HFFc6 (cell line): ENCODE data around the gene GAD2. TPM values are rescaled to one million over a fixed set of nuclear protein-coding genes. Genes with fewer than 3 reads are reported as not detected.

Experiments
- DNase-seq: peaks from one replicate; pipeline ENCODE4 v3.0.0-alpha.2; 2018
- H3K27ac Mint-ChIP-seq: 2 replicates; pipeline ENCODE4 v1.8.0; 2020; ENCODE audit warnings: mild to moderate bottlenecking, mixed read lengths
- H3K27me3 Mint-ChIP-seq: 2 replicates; pipeline ENCODE4 v1.8.0; 2021; ENCODE audit warnings: mild to moderate bottlenecking, moderate library complexity, mixed read lengths; ENCODE audit not compliant: insufficient read depth
- H3K36me3 Mint-ChIP-seq: 2 replicates; pipeline ENCODE4 v1.8.0; 2021; ENCODE audit warnings: low read depth, mixed read lengths
- H3K4me1 Mint-ChIP-seq: 2 replicates; pipeline ENCODE4 v1.8.0; 2020; ENCODE audit warnings: low read depth, mixed read lengths
- H3K4me3 Mint-ChIP-seq: 2 replicates; pipeline ENCODE4 v1.8.0; 2020; ENCODE audit warnings: mild to moderate bottlenecking, moderate library complexity, mixed read lengths
- H3K9me3 Mint-ChIP-seq: 2 replicates; pipeline ENCODE4 v1.8.0; 2020; ENCODE audit warnings: mild to moderate bottlenecking, mixed read lengths
- CTCF ChIP-seq: fragments of 200-600 bp; sonication (generic); IDR thresholded peaks from 2 replicates; pipeline ENCODE4 v1.5.0; 2021; ENCODE audit warnings: antibody characterized with exemption, mild to moderate bottlenecking
- total RNA-seq, 6 experiments: library from RNA; stranded (reverse); fragmentation: NEBNext Ultra II Directional; extraction: Animal tissue kit (Norgen Biotek cat#: 25700); gene quantifications; 2 replicates in 1 of 6; 3 replicates in 5 of 6; pipeline ENCODE4 v1.2.3, GENCODE V29; 2021

GAD2 gene
- total RNA-seq, 6 experiments from 2014 or later = not detected

GRCh38 chr10:26278295-26278694 is 61.7 kb downstream of the GAD2 start:
- Mint-ChIP-seq H3K4me1 (no peaks in the 10 kb centered on the region; the same call in 1 of the 2 replicates), H3K27ac (no peak overlapping the region), H3K27me3 (peaks cover 6% of the 10 kb centered on the region), H3K9me3 (no peaks in the 10 kb centered on the region; the same call in 1 of the 2 replicates), H3K4me3 (no peak overlapping the region), H3K36me3 (no peaks in the 10 kb centered on the region)
- no peak for DNase-seq
- TF ChIP-seq CTCF = no peak

DNA sequence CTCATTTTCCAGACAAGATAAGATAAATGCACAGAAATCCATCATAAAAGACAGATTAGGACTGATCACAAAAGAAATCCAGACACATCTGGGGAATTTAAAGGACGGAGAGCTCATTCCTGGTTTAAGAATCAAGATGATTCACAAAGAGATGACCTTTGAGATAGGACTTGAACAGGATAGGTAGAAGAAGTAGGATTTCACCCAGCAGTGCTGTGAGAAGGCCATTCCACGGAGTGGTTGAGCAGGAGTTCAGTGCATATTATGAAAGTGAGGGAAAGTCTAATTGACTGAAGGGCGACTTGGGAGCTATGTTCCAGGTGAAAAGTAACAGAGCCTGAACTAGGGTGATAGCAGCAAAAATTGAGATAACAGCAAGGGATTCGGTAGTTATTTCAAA is 73.7 kb downstream of the GAD2 start:
- Mint-ChIP-seq H3K27me3 (peaks cover 11% of the 10 kb centered on the region), H3K4me3 (no peak overlapping the region), H3K27ac (no peak overlapping the region), H3K4me1 (no peaks in the 10 kb centered on the region), H3K36me3 (no peaks in the 10 kb centered on the region), H3K9me3 (peaks cover 4% of the 10 kb centered on the region; the same call in 1 of the 2 replicates)
- DNase-seq = no peak
- TF ChIP-seq CTCF = no peak

DNA sequence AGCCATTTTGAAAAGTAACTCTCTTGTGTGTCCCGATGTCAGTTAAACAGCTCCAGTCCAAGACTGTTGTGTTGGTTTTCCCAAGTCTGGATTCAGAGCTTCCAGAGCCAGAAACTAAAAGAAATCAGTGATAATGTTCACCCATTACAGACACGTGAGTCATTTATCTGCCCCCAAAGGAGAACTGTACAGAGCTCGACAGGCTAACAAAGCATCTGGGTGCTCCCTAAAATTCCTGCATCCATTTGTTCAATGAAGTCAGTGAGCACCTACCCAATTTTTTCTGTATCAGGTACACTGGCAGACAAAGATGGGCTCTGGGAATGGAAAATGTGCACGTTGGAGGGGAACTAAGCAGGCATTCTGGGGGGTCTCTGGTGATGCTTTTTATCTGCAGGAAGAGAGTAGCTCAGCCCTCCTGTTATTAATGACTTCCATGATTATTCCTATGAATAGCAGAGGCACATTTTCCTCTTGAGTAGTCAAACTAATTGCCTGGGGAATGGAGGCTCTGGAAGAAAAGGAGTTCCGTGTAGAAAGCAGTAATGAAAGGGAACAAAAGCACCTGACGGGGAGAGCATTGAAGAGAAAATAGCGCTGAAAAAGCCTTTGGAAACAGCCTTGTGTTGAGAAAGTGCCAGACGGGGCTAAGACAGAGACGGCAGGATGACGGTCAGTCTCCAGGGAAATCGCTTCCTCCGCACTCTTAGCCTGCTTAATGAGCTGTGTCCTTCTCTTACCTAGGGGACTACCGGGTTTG is 75.3 kb downstream of the GAD2 start:
- peaks cover 4% of the 10 kb centered on the region; the same call in 1 of the 2 replicates for H3K9me3 Mint-ChIP-seq
- peaks cover 11% of the 10 kb centered on the region for H3K27me3 Mint-ChIP-seq
- no peaks in the 10 kb centered on the region for H3K4me1 Mint-ChIP-seq
- no peak overlapping the region for H3K27ac Mint-ChIP-seq
- DNase-seq = no peak
- no peak overlapping the region for H3K4me3 Mint-ChIP-seq
- H3K36me3 Mint-ChIP-seq = no peaks in the 10 kb centered on the region
- TF ChIP-seq CTCF = no peak

GRCh38 chr10:26296360-26296759 is 79.8 kb downstream of the GAD2 start:
- TF ChIP-seq CTCF = no peak
- H3K27ac Mint-ChIP-seq = no peak overlapping the region
- H3K27me3 Mint-ChIP-seq = peaks cover 3% of the 10 kb centered on the region
- H3K4me3 Mint-ChIP-seq = no peak overlapping the region
- no peaks in the 10 kb centered on the region for H3K4me1 Mint-ChIP-seq
- DNase-seq = no peak
- H3K9me3 Mint-ChIP-seq = peaks cover 4% of the 10 kb centered on the region; the same call in 1 of the 2 replicates
- H3K36me3 Mint-ChIP-seq = no peaks in the 10 kb centered on the region

DNA sequence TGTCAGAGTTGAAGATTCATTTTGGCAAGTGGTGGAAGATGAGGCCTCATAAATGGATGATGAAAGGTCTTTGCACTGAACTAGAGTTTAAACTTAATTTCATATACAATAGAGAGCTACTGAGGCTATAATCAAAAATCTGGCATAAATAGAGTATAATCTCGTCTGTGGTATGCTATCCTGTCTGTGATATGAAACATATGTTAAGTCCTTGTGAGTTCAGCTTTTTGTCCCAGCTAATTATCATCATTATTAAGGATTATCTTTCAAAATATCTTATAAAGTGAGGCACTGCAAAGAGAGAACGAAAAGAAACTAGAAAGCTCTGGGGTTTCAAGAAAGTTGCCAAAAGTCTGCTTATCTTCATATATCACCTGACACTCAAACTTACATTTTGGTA is 83.4 kb downstream of the GAD2 start:
- Mint-ChIP-seq H3K27me3 (no peaks in the 10 kb centered on the region; the same call in none of the 2 replicates), H3K4me3 (no peak overlapping the region), H3K36me3 (no peaks in the 10 kb centered on the region), H3K4me1 (no peaks in the 10 kb centered on the region), H3K27ac (no peak overlapping the region), H3K9me3 (no peaks in the 10 kb centered on the region; the same call in 1 of the 2 replicates)
- no peak for DNase-seq
- TF ChIP-seq CTCF = no peak
